ENCODE measurements around the gene ARF4. TPM values are rescaled to one million over a fixed set of nuclear protein-coding genes. Genes with fewer than 3 reads are reported as not detected.

ARF4 gene
- total RNA-seq: 147 and 163 TPM in 2 replicates

DNA sequence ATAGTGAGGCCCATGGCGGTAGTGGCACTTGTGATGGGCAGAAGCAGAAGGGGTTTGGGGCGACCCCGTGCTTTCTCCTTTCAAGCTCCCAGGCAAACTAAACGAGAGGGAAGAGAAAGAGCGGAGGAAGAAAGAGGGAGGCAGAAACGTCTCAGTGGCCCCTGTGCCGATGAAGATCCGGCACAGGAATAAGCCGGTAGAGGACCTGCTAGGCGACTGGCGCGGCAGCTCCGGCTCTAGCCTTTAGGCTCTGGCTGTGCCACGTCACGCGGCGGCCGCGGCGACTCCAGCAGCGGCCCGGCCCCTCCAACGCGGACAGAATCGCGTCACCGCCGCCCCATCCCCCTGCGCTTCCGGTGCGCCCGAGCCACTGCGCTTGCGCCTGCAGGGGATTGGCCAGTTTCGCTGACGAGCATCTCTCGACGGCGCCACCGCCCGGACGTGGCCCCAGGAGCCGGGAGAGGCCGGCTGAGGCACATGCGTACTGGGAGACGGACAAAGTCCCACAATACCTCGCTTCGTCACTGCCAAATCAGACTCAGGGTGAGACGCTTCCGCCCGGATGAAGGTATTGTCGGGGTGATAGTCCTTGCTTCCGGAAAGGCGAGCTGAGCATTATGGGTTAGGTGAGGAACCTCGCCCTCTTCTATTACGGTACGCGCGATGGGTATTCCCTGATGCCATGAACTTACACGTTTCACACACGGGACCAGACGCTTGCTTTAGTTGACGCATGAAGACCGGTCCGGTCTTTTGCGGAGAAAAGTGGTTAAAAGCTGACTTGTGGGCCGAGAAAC, at the start of gene ARF4:
Gene ARF4, minus strand, starts transcription at position 218 of the 797 bp plus-strand sequence. Its CDS starts 204 bp downstream, at position 14.

DNA sequence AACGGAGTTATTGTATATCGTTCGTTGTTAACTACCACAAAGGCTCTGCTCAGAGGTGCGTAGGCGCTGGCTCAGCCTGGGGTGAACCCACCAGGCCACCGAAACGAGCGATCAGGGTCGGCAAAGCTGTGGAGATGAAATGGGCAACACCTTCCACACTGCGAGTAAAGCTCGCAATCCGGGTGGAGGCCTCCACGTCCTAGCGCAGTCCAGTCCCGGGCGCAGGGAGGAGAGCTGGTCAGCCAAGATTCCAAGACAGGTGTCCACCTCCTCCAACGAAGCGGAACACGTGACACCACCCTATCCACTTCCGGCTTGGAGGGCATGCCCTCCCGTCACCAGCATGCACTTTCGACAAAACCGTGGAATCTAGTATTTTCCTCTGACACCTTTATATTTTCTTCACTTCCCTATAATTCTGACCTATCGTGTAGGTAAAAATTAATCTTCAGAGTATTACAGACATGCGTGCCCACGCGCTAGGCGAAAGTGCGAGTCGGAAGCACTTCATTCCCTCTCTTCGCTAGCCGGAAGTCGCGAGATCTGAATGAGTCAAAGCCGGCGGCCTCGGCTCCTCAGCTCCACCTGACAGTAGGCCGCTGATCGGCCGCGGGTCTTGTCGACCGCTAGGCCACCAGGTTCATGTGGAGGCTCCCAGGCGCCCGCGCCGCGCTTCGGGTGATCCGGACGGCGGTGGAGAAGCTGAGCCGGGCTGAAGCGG, 41.2 kb downstream of the ARF4 start, which contains the start of gene PDE12:
Gene PDE12, plus strand, starts transcription at position 537 of the 721 bp plus-strand sequence. Its CDS starts 106 bp downstream, at position 643.

DNA sequence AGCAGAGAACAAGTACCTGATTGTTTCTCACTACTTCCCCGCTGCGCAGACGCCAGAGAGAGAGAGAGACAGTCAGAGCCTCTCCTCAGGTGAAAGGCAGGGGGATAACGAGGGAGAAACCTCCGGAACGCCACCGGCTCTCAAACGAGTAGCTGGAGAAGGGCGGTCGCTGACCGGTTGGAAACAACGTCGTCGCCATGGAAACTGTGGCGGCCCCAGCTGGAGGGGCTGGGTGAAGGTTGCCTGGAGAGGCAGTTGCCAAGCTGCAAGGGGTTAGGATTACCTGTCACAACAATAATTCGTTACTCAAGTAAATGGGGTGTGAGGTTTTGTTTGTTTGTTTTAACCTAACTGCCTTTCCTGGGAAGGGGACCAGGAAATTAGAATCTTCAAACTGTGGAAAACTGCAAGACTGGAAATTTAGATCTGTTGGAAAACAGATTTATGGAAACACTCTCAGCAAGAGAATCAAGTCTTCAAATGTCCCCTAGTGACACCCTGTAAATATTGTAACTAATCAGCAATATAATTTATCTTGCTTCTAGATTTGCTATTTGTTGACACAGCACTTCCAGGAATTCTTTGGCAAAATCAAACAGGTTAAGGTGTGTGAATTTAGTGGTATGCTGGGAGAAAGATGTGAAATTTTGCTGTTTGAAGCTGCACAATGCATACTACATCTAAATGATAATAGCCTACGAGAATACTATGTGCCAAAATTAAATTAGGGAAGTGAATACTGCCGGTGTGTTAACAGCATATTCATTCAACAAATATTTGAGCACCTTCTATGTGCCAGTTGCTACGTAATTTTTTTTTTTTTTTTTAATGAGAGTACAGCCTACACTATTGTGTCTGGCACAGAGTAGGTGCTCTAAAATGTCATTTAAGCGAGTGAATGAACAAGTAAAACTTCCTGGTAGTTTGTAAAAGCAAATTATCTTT, 52.7 kb downstream of the ARF4 start, which contains the start of gene DNAH12:
Gene DNAH12, minus strand, starts transcription at position 164 of the 945 bp plus-strand sequence. CDS start 1,474 bp downstream, outside the sequence.

Other genes starting within 250 kb of the ARF4 start
- gene DNAH12, start 53.0 kb downstream of the ARF4 start, total RNA-seq: under 0.01 and 0.09 TPM in 2 replicates
- 13.8 and 17.4 TPM in 2 replicates for gene PDE12, start 41.1 kb downstream of the ARF4 start, total RNA-seq
- gene DENND6A, start 95.7 kb upstream of the ARF4 start, total RNA-seq: 15.5 and 16.0 TPM in 2 replicates
- gene SLMAP, start 159.0 kb upstream of the ARF4 start, total RNA-seq: 31.3 and 42.8 TPM in 2 replicates

Data from endothelial cell of coronary artery (primary cell).